ENCODE results near the gene SORCS2. TPM values are rescaled to one million over a fixed set of nuclear protein-coding genes. Genes with fewer than 3 reads are reported as not detected.

The SORCS2 gene
- total RNA-seq, 5 donors from 2014 or later (not counting 1 experiment from before 2014, with no cell fraction given): 0.22 TPM; not detected in 4

DNA sequence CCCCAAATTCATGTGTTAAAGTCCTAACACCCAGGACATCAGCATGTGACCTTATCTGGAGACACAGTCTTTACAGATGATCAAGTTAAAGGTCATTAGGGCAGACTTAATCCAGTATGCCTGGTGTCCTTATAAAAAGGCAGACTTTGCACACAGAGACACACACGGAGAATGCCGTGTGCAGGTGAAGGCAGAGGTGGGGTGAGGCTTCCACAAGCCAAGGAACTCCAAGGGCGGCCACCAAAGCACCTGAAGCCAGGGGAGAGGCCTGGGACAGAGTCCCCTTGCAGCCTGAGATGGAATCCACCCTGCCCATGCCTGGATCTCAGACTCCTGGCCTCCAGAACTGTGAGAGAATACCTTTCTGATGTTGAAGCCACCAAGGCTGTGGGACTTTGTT is 26.1 kb upstream of the SORCS2 start:
- Mint-ChIP-seq H3K36me3 (no peaks in the 10 kb centered on the region), H3K4me3 (no peak overlapping the region), H3K27me3 (peaks cover 5 to 9% of the 10 kb centered on the region in 2 donors), H3K9me3 (no peaks in the 10 kb centered on the region), H3K4me1 (peaks cover 5 to 7% (median 6%) of the 10 kb centered on the region in 3 donors), H3K27ac (no peak overlapping the region)
- DNase-seq (peak in 1 of 35 experiments; percentile 2), ATAC-seq (replicated peaks in 1 of 4) (no peak)
- H3K27ac ChIP-seq (ENCODE audit: low read length): no peak overlapping the region
- peaks cover 0 to 12% of the 10 kb centered on the region in 2 experiments for H3K4me1 ChIP-seq (ENCODE audit: control insufficient read depth in 1 of 2, extremely low read depth in 1 of 2, insufficient read depth in 2 of 2, low read length in 2 of 2)
- POLR2A ChIA-PET: no interaction called here
- no peaks in the 10 kb centered on the region for H3K9me3 ChIP-seq
- CTCF ChIA-PET: no interaction called here
- 92% methylated on average over 3 of the region's 3 CpGs for WGBS (ENCODE audit: insufficient coverage)
- H3K27me3 ChIP-seq (replicated peaks in 1 of 2; ENCODE audit: control insufficient read depth in 2 of 2, extremely low read depth in 1 of 2, insufficient read depth in 2 of 2, low read length in 1 of 2): peaks cover 0 to 13% of the 10 kb centered on the region in 2 experiments
- H3K36me3 ChIP-seq (ENCODE audit: control insufficient read depth in 2 of 2, extremely low read depth in 1 of 2, insufficient read depth in 1 of 2, low read length in 1 of 2): no peaks in the 10 kb centered on the region
- H3K4me3 ChIP-seq (ENCODE audit: control insufficient read depth in 1 of 2, extremely low read depth in 1 of 2, low read length in 1 of 2): no peak overlapping the region

- Histone ChIP-seq H3K4me3 (ENCODE audit: control insufficient read depth in 1 of 2, extremely low read depth in 1 of 2, low read length in 1 of 2) (no peak overlapping the region), H3K36me3 (ENCODE audit: control insufficient read depth in 2 of 2, extremely low read depth in 1 of 2, insufficient read depth in 1 of 2, low read length in 1 of 2) (no peaks in the 10 kb centered on the region), H3K4me1 (ENCODE audit: control insufficient read depth in 1 of 2, extremely low read depth in 1 of 2, insufficient read depth in 2 of 2, low read length in 2 of 2) (peaks cover 0 to 12% of the 10 kb centered on the region in 2 experiments), H3K27ac (ENCODE audit: low read length) (no peak overlapping the region), H3K27me3 (replicated peaks in 1 of 2; ENCODE audit: control insufficient read depth in 2 of 2, extremely low read depth in 1 of 2, insufficient read depth in 2 of 2, low read length in 1 of 2) (peaks cover 0 to 8% of the 10 kb centered on the region in 2 experiments), H3K9me3 (no peaks in the 10 kb centered on the region)
- peak in 1 of 35 experiments; percentile 10 for DNase-seq
- CTCF ChIA-PET: no interaction called here
- no peak for ATAC-seq (replicated peaks in 1 of 4)
- WGBS (ENCODE audit: insufficient coverage): 72% methylated on average over 17 of the region's 17 CpGs
- no peak overlapping the region for H3K4me3 Mint-ChIP-seq
- no peak overlapping the region for H3K27ac Mint-ChIP-seq
- H3K27me3 Mint-ChIP-seq: peaks cover 0 to 9% of the 10 kb centered on the region in 2 donors
- H3K9me3 Mint-ChIP-seq: no peaks in the 10 kb centered on the region
- no peaks in the 10 kb centered on the region for H3K36me3 Mint-ChIP-seq
- H3K4me1 Mint-ChIP-seq: peaks cover 5 to 7% (median 6%) of the 10 kb centered on the region in 3 donors
- POLR2A ChIA-PET: no interaction called here
Observed at GRCh38 chr4:7166981-7167700, 25.2 kb upstream of the SORCS2 start.

DNA sequence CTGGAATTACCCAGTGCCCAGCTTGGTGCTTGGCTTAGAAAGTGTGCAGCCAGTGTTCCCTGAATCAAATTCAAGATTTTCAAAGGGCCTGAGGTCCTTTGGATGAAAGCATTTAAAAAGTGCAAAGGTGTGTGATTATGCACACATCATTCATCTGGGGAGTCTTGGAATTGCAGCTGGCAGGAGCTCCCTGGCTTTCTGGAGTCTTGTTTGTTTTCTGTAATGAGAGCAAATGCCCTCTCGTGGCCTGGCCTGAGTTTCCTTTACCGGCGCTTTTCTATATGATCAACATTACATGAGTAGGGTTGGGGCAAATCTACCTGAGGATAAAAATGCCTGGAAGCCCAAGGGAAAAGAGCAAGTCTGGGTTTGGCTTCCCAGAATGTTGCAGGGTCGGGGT is 24.6 kb upstream of the SORCS2 start:
- Histone ChIP-seq H3K27ac (ENCODE audit: low read length) (no peak overlapping the region), H3K9me3 (no peaks in the 10 kb centered on the region), H3K36me3 (ENCODE audit: control insufficient read depth in 2 of 2, extremely low read depth in 1 of 2, insufficient read depth in 1 of 2, low read length in 1 of 2) (no peaks in the 10 kb centered on the region), H3K27me3 (replicated peaks in 1 of 2; ENCODE audit: control insufficient read depth in 2 of 2, extremely low read depth in 1 of 2, insufficient read depth in 2 of 2, low read length in 1 of 2) (peaks cover 0 to 7% of the 10 kb centered on the region in 2 experiments), H3K4me1 (ENCODE audit: control insufficient read depth in 1 of 2, extremely low read depth in 1 of 2, insufficient read depth in 2 of 2, low read length in 2 of 2) (peaks cover 0 to 12% of the 10 kb centered on the region in 2 experiments), H3K4me3 (ENCODE audit: control insufficient read depth in 1 of 2, extremely low read depth in 1 of 2, low read length in 1 of 2) (no peak overlapping the region)
- peaks cover 5 to 7% (median 6%) of the 10 kb centered on the region in 3 donors for H3K4me1 Mint-ChIP-seq
- ChIA-PET CTCF (no interaction called here), POLR2A (no interaction called here)
- no peaks in the 10 kb centered on the region for H3K9me3 Mint-ChIP-seq
- peaks cover 0 to 9% of the 10 kb centered on the region in 2 donors for H3K27me3 Mint-ChIP-seq
- DNase-seq (no peak), ATAC-seq (replicated peaks in 1 of 4) (no peak)
- H3K27ac Mint-ChIP-seq: no peak overlapping the region
- no peak overlapping the region for H3K4me3 Mint-ChIP-seq
- H3K36me3 Mint-ChIP-seq: no peaks in the 10 kb centered on the region
- WGBS (ENCODE audit: insufficient coverage): 86% methylated on average over 4 of the region's 4 CpGs

- no peak for ATAC-seq (replicated peaks in 1 of 4)
- Mint-ChIP-seq H3K9me3 (no peaks in the 10 kb centered on the region), H3K27ac (no peak overlapping the region), H3K27me3 (peaks cover 0 to 9% of the 10 kb centered on the region in 2 donors), H3K4me3 (no peak overlapping the region), H3K4me1 (peaks cover 5 to 7% (median 6%) of the 10 kb centered on the region in 3 donors), H3K36me3 (no peaks in the 10 kb centered on the region)
- H3K27ac ChIP-seq (ENCODE audit: low read length): no peak overlapping the region
- peaks cover 0 to 7% of the 10 kb centered on the region in 2 experiments for H3K27me3 ChIP-seq (replicated peaks in 1 of 2; ENCODE audit: control insufficient read depth in 2 of 2, extremely low read depth in 1 of 2, insufficient read depth in 2 of 2, low read length in 1 of 2)
- WGBS (ENCODE audit: insufficient coverage): 89% methylated on average over 5 of the region's 8 CpGs
- ChIA-PET POLR2A (no interaction called here), CTCF (no interaction called here)
- peaks cover 0 to 12% of the 10 kb centered on the region in 2 experiments for H3K4me1 ChIP-seq (ENCODE audit: control insufficient read depth in 1 of 2, extremely low read depth in 1 of 2, insufficient read depth in 2 of 2, low read length in 2 of 2)
- DNase-seq: no peak
- H3K36me3 ChIP-seq (ENCODE audit: control insufficient read depth in 2 of 2, extremely low read depth in 1 of 2, insufficient read depth in 1 of 2, low read length in 1 of 2): no peaks in the 10 kb centered on the region
- no peak overlapping the region for H3K4me3 ChIP-seq (ENCODE audit: control insufficient read depth in 1 of 2, extremely low read depth in 1 of 2, low read length in 1 of 2)
- no peaks in the 10 kb centered on the region for H3K9me3 ChIP-seq
Observed at GRCh38 chr4:7168106-7168505, 24.2 kb upstream of the SORCS2 start.

- no peak for DNase-seq
- Histone ChIP-seq H3K27ac (ENCODE audit: low read length) (no peak overlapping the region), H3K4me1 (ENCODE audit: control insufficient read depth in 1 of 2, extremely low read depth in 1 of 2, insufficient read depth in 2 of 2, low read length in 2 of 2) (peaks cover 0 to 12% of the 10 kb centered on the region in 2 experiments), H3K36me3 (ENCODE audit: control insufficient read depth in 2 of 2, extremely low read depth in 1 of 2, insufficient read depth in 1 of 2, low read length in 1 of 2) (no peaks in the 10 kb centered on the region), H3K9me3 (no peaks in the 10 kb centered on the region), H3K4me3 (ENCODE audit: control insufficient read depth in 1 of 2, extremely low read depth in 1 of 2, low read length in 1 of 2) (no peak overlapping the region), H3K27me3 (replicated peaks in 1 of 2; ENCODE audit: control insufficient read depth in 2 of 2, extremely low read depth in 1 of 2, insufficient read depth in 2 of 2, low read length in 1 of 2) (peaks cover 0 to 9% of the 10 kb centered on the region in 2 experiments)
- no peak for ATAC-seq (replicated peaks in 1 of 4)
- ChIA-PET CTCF (no interaction called here), POLR2A (no interaction called here)
- Mint-ChIP-seq H3K27ac (no peak overlapping the region), H3K4me3 (no peak overlapping the region), H3K36me3 (no peaks in the 10 kb centered on the region), H3K27me3 (peaks cover 0 to 9% of the 10 kb centered on the region in 2 donors), H3K9me3 (no peaks in the 10 kb centered on the region), H3K4me1 (peaks cover 5 to 7% (median 6%) of the 10 kb centered on the region in 3 donors)
- WGBS (ENCODE audit: insufficient coverage): 66% methylated on average over 4 of the region's 7 CpGs
Observed at GRCh38 chr4:7169134-7169533, 23.2 kb upstream of the SORCS2 start.

GRCh38 chr4:7170012-7170411 is 22.3 kb upstream of the SORCS2 start:
- Histone ChIP-seq H3K4me1 (ENCODE audit: control insufficient read depth in 1 of 2, extremely low read depth in 1 of 2, insufficient read depth in 2 of 2, low read length in 2 of 2) (peaks cover 0 to 12% of the 10 kb centered on the region in 2 experiments), H3K4me3 (ENCODE audit: control insufficient read depth in 1 of 2, extremely low read depth in 1 of 2, low read length in 1 of 2) (no peak overlapping the region), H3K27ac (ENCODE audit: low read length) (no peak overlapping the region), H3K36me3 (ENCODE audit: control insufficient read depth in 2 of 2, extremely low read depth in 1 of 2, insufficient read depth in 1 of 2, low read length in 1 of 2) (no peaks in the 10 kb centered on the region), H3K27me3 (replicated peaks in 1 of 2; ENCODE audit: control insufficient read depth in 2 of 2, extremely low read depth in 1 of 2, insufficient read depth in 2 of 2, low read length in 1 of 2) (peaks cover 2 to 9% of the 10 kb centered on the region in 2 experiments), H3K9me3 (no peaks in the 10 kb centered on the region)
- ATAC-seq (replicated peaks in 1 of 4) (no peak), DNase-seq (no peak)
- no peaks in the 10 kb centered on the region for H3K36me3 Mint-ChIP-seq
- H3K9me3 Mint-ChIP-seq: no peaks in the 10 kb centered on the region
- no peak overlapping the region for H3K27ac Mint-ChIP-seq
- H3K4me3 Mint-ChIP-seq: no peak overlapping the region
- no CpG with 5 or more reads among the region's 3 CpGs for WGBS (ENCODE audit: insufficient coverage)
- peaks cover 5 to 7% (median 6%) of the 10 kb centered on the region in 3 donors for H3K4me1 Mint-ChIP-seq
- ChIA-PET CTCF (no interaction called here), POLR2A (no interaction called here)
- peaks cover 0 to 9% of the 10 kb centered on the region in 2 donors for H3K27me3 Mint-ChIP-seq
